Measurements from ENCODE around the gene HP1BP3. TPM values are rescaled to one million over a fixed set of nuclear protein-coding genes. Genes with fewer than 3 reads are reported as not detected.

Gene HP1BP3
- total and polyA plus RNA-seq, 2 experiments from 2014 or later, result 89.1 to 112 TPM

GRCh38 chr1:20719871-20720620 is 67.1 kb downstream of the HP1BP3 start:
- Histone ChIP-seq H3K4me3 (no peak overlapping the region), H3K9me2 (ENCODE audit: insufficient read depth) (no peaks in the 10 kb centered on the region), H4K20me1 (replicated peaks; ENCODE audit: insufficient read depth) (no peaks in the 10 kb centered on the region), H3K4me2 (no peak overlapping the region), H3F3A (replicated peaks; ENCODE audit: low read depth) (0 out of 2 replicates have a peak, but pooled peaks cover 8% of the 10 kb centered on the region), H2AFZ (no peak overlapping the region), H3K27me3 (ENCODE audit: insufficient read depth) (peaks cover 17% of the 10 kb centered on the region; the same call in 1 of the 2 replicates), H3K36me3 (ENCODE audit: insufficient read depth) (no peaks in the 10 kb centered on the region), H3K27ac (ENCODE audit: low read depth) (no peak overlapping the region), H3K4me1 (ENCODE audit: insufficient read depth) (peaks cover 11% of the 10 kb centered on the region), H3K79me2 (replicated peaks; ENCODE audit: insufficient read depth) (0 out of 2 replicates have a peak, but pooled peaks cover 3% of the 10 kb centered on the region)
- TF ChIP-seq EZH2phosphoT487 (IDR thresholded peaks at IDR 0.05; ENCODE audit: unreplicated experiment) (no peak), ZNF331 (CRISPR knock-in tag; IDR thresholded peaks at IDR 0.05; ENCODE audit: low read depth) (no peak), CREB1 (CRISPR knock-in tag; IDR thresholded peaks at IDR 0.05; ENCODE audit: low read depth) (no peak), POLR2AphosphoS5 (IDR thresholded peaks at IDR 0.05; ENCODE audit: low read depth) (no peak), NANOG (IDR thresholded peaks at IDR 0.05; ENCODE audit: borderline replicate concordance) (no peak), EZH2 (IDR thresholded peaks at IDR 0.05; ENCODE audit: low read depth, unreplicated experiment) (no peak), ZNF114 (CRISPR knock-in tag; IDR thresholded peaks at IDR 0.05) (no peak), JUNB (IDR thresholded peaks at IDR 0.05; ENCODE audit: unreplicated experiment) (no peak), STAT1 (IDR thresholded peaks at IDR 0.05; ENCODE audit: unreplicated experiment) (no peak), REST (IDR thresholded peaks at IDR 0.05; ENCODE audit: unreplicated experiment) (no peak)
- TF ChIP-seq, protein P1, sequence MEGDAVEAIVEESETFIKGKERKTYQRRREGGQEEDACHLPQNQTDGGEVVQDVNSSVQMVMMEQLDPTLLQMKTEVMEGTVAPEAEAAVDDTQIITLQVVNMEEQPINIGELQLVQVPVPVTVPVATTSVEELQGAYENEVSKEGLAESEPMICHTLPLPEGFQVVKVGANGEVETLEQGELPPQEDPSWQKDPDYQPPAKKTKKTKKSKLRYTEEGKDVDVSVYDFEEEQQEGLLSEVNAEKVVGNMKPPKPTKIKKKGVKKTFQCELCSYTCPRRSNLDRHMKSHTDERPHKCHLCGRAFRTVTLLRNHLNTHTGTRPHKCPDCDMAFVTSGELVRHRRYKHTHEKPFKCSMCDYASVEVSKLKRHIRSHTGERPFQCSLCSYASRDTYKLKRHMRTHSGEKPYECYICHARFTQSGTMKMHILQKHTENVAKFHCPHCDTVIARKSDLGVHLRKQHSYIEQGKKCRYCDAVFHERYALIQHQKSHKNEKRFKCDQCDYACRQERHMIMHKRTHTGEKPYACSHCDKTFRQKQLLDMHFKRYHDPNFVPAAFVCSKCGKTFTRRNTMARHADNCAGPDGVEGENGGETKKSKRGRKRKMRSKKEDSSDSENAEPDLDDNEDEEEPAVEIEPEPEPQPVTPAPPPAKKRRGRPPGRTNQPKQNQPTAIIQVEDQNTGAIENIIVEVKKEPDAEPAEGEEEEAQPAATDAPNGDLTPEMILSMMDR (conservative IDR thresholded peaks at IDR 0.05; ENCODE audit: low read depth in 2 of 2), result no peak
- TF ChIP-seq, protein P2, sequence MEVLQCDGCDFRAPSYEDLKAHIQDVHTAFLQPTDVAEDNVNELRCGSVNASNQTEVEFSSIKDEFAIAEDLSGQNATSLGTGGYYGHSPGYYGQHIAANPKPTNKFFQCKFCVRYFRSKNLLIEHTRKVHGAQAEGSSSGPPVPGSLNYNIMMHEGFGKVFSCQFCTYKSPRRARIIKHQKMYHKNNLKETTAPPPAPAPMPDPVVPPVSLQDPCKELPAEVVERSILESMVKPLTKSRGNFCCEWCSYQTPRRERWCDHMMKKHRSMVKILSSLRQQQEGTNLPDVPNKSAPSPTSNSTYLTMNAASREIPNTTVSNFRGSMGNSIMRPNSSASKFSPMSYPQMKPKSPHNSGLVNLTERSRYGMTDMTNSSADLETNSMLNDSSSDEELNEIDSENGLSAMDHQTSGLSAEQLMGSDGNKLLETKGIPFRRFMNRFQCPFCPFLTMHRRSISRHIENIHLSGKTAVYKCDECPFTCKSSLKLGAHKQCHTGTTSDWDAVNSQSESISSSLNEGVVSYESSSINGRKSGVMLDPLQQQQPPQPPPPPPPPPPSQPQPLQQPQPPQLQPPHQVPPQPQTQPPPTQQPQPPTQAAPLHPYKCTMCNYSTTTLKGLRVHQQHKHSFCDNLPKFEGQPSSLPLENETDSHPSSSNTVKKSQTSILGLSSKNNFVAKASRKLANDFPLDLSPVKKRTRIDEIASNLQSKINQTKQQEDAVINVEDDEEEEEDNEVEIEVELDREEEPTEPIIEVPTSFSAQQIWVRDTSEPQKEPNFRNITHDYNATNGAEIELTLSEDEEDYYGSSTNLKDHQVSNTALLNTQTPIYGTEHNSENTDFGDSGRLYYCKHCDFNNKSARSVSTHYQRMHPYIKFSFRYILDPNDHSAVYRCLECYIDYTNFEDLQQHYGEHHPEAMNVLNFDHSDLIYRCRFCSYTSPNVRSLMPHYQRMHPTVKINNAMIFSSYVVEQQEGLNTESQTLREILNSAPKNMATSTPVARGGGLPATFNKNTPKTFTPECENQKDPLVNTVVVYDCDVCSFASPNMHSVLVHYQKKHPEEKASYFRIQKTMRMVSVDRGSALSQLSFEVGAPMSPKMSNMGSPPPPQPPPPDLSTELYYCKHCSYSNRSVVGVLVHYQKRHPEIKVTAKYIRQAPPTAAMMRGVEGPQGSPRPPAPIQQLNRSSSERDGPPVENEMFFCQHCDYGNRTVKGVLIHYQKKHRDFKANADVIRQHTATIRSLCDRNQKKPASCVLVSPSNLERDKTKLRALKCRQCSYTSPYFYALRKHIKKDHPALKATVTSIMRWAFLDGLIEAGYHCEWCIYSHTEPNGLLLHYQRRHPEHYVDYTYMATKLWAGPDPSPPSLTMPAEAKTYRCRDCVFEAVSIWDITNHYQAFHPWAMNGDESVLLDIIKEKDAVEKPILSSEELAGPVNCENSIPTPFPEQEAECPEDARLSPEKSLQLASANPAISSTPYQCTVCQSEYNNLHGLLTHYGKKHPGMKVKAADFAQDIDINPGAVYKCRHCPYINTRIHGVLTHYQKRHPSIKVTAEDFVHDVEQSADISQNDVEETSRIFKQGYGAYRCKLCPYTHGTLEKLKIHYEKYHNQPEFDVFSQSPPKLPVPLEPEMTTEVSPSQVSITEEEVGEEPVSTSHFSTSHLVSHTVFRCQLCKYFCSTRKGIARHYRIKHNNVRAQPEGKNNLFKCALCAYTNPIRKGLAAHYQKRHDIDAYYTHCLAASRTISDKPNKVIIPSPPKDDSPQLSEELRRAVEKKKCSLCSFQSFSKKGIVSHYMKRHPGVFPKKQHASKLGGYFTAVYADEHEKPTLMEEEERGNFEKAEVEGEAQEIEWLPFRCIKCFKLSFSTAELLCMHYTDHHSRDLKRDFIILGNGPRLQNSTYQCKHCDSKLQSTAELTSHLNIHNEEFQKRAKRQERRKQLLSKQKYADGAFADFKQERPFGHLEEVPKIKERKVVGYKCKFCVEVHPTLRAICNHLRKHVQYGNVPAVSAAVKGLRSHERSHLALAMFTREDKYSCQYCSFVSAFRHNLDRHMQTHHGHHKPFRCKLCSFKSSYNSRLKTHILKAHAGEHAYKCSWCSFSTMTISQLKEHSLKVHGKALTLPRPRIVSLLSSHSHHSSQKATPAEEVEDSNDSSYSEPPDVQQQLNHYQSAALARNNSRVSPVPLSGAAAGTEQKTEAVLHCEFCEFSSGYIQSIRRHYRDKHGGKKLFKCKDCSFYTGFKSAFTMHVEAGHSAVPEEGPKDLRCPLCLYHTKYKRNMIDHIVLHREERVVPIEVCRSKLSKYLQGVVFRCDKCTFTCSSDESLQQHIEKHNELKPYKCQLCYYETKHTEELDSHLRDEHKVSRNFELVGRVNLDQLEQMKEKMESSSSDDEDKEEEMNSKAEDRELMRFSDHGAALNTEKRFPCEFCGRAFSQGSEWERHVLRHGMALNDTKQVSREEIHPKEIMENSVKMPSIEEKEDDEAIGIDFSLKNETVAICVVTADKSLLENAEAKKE (CRISPR knock-in tag; IDR thresholded peaks at IDR 0.05), result no peak
- TF ChIP-seq, protein P3, sequence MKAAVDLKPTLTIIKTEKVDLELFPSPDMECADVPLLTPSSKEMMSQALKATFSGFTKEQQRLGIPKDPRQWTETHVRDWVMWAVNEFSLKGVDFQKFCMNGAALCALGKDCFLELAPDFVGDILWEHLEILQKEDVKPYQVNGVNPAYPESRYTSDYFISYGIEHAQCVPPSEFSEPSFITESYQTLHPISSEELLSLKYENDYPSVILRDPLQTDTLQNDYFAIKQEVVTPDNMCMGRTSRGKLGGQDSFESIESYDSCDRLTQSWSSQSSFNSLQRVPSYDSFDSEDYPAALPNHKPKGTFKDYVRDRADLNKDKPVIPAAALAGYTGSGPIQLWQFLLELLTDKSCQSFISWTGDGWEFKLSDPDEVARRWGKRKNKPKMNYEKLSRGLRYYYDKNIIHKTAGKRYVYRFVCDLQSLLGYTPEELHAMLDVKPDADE (IDR thresholded peaks at IDR 0.05), result no peak
- Mint-ChIP-seq H3K27me3 (ENCODE audit: insufficient read depth, low read depth, poor library complexity) (peaks cover 15% of the 10 kb centered on the region), H3K9me3 (0 out of 3 replicates have a peak, but pooled peaks cover 4% of the 10 kb centered on the region), H3K36me3 (ENCODE audit: low read depth) (no peaks in the 10 kb centered on the region; the same call in 2 of the 3 replicates), H3K27ac (no peak overlapping the region), H3K4me3 (no peak overlapping the region), H3K4me1 (peaks cover 16% of the 10 kb centered on the region)
- DNase-seq (ENCODE audit: low spot score) (no peak), ATAC-seq (no peak)
